Fibroblast of pulmonary artery (primary cell): ENCODE measurements around the gene LILRA5.
"Not testable (repeated sequence)": the region's sequence is repeated elsewhere in the genome, so short reads cannot be mapped to it uniquely, and the experiment has no call there.

ENCODE experiments used
- DNase-seq: peaks from one replicate; pipeline ENCODE4 v3.0.0-alpha.2; 2010; ENCODE audit warnings: low read depth
- H3K4me3 ChIP-seq: replicated peaks from 2 replicates; pipeline ENCODE4 v1.5.1; 2011; ENCODE audit warnings: low read depth, mild to moderate bottlenecking, control low read depth, low read length, moderate library complexity
- CTCF ChIP-seq: IDR thresholded peaks from 2 replicates; pipeline ENCODE4 v1.5.1; 2011; ENCODE audit warnings: mild to moderate bottlenecking, control low read depth, low read length, inconsistent platforms; ENCODE audit errors: missing control alignments

LILRA5 gene

DNA sequence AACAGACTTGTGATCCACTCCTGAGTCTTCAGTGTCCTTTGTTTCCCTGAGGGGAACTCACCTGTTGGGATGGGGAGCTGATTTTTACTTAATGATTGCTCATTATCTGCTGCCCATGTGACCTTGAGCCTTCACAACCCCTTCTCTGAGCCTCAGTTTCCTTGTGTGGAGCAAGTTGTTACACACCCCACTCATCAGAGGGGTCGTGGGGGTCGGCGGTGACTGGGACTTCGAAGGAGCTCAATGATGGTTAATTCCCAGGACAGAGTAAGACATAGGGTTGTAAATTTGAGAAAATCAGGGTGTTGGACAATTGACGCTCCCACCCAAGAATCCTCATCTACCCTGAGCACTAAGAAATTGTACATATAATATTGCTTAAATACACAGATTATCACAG, 13.5 kb downstream of the LILRA5 start:
- DNase-seq, result no peak
- no peak overlapping the region for H3K4me3 ChIP-seq
- TF ChIP-seq CTCF, result no peak

DNA sequence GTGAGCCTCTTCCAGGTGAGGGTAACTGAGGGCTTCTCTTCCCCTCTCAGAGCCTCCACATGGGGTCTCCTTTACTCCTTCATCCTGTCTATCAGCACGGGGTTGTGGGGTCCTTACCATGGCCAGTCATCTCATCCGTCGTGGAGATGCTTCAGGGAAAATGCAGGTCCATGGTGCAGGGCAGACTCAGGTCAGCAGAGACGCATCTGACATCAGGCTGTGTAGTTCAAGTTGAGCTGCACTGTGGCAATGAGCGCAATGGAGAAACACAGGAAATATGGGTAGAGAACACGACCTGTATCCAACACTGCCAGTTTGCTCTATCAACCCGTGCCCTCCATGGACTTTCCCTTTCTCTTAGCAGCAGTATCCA, 13.9 kb downstream of the LILRA5 start:
- no peak overlapping the region for H3K4me3 ChIP-seq
- DNase-seq, result no peak
- TF ChIP-seq CTCF, result no peak

DNA sequence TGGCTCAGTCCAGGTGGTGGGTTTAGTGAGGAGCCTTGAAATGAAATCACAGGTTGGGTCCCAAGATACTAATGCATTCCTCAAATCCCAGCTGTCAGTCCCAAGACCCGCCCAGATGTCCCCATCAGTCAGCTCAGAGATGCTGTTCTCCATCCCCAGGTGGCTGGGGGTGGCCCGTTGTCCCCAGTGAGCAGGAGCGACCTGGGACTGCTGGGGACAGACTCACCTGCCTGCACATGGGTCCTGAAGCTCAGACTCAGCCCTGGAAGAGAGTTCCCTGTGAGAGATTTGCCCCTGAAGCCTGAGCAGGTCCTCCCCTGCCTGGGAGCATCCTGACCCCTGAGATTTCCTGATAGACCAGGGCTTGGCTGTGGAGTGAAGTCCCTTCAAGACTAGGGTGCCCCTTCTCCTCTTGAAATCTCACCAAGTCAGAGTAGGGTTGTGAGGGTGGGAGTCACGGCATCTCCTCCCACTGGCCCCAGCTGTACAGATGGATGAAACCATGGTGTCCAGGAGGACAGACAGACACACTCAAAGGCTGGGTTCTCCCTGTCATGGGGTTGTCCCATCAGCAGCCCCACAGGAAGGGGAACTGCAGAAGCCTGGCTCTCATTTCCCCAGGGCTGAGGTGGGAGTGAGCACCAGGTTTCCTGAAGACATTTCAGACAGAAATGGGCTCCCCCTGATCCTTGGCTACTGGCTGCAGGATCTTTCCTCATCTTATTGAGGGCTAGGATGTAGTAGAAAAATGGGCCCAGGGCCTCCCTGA, 14.4 kb downstream of the LILRA5 start:
- no peak for DNase-seq
- H3K4me3 ChIP-seq, result no peak overlapping the region
- TF ChIP-seq CTCF, result no peak

- no peak for DNase-seq
- no peak for TF ChIP-seq CTCF
- no peak overlapping the region for H3K4me3 ChIP-seq
These were observed 15.1 kb downstream of the LILRA5 start for GRCh38 chr19:54297759-54298305.

- no peak for TF ChIP-seq CTCF
- no peak for DNase-seq
These were observed 18.4 kb downstream of the LILRA5 start for GRCh38 chr19:54294539-54294938.

DNA sequence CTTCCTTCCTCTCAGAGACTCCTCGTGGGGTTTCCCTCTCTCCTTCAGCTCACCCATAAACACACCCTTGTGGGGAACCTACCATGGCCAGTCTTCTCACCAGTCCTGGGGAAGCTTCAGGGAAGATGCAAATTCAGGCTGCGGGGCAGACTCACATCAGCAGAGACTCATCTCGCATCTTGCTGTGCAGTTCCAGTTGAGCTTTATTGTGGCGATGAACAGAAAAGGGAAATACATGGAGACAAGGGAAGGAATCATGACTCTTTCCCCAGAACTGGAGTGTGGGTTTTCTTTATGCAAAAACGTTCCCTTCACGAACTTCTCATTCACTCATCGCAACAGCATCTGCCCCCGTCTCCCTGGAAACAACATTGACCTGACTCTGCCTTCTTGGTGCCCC, 23.8 kb downstream of the LILRA5 start:
- not testable (repeated sequence) for H3K4me3 ChIP-seq, DNase-seq

More at GRCh38 chr19:54294539-54294938, 18.4 kb downstream of the LILRA5 start:
- H3K4me3 ChIP-seq, result no peak overlapping the region

- no peak overlapping the region for H3K4me3 ChIP-seq
- DNase-seq, result peak; percentile 4
These were observed 25.5 kb downstream of the LILRA5 start for GRCh38 chr19:54287456-54287855.

DNA sequence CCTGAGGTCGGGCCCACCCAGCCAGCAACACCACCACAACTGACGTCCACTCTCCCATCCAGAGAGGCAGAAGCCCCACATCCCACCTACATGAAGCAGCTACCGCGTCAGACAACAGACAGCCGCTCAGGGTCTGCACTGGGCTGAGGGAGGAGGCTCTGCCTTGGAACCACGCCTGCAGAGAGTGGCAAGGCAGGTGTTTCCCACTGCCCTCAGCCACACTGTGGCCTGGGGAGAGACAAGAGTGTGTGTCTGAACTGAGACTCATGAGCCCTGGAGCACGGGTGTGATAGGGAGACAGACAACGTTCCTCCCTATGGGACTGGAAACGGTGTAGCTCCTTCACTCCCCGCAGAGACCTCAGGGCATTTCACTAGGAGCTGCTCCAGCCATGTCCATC, 26.7 kb downstream of the LILRA5 start:
- H3K4me3 ChIP-seq, DNase-seq: not testable (repeated sequence)

More at GRCh38 chr19:54287456-54287855, 25.5 kb downstream of the LILRA5 start:
- TF ChIP-seq CTCF, result no peak

DNA sequence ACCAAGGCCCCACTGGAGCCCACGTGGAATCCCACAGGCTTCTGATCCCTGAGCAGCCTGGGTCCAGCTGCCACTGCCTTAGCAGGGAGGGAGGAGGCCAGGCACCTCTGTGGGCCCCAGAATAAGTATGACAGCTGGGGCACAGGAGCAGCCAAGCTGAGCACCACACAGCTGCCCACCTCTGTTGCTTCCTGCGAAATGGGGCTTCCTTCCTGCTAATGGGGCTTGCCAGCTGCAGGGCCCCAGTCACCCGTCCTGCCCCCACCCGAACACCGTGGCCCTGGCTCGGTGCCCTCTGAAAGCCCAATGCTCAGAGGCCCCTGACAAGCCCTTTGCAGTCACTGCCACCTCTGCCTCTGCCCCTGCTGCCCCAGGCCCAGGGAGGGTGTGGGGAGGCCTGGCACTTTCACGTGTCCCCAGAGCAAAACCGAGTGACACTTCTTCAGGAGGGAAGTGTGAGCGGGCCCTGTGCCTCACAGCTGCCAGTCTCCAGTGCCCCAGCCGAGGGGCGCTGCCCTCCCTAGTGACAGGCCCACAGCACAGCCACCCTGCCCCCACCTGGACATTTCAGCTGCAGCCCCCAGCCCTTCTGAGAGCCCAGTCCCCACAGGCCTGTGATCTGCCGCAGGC, 27.4 kb downstream of the LILRA5 start:
- not testable (repeated sequence) for H3K4me3 ChIP-seq, DNase-seq
